ENCODE data around the gene TRMT44. TPM values are rescaled to one million over a fixed set of nuclear protein-coding genes. Genes with fewer than 3 reads are reported as not detected.
"Not testable (repeated sequence)": the region's sequence is repeated elsewhere in the genome, so short reads cannot be mapped to it uniquely, and the experiment has no call there.

TRMT44 gene
- total RNA-seq, 1 donor from 2014 or later: 20.1 TPM

DNA sequence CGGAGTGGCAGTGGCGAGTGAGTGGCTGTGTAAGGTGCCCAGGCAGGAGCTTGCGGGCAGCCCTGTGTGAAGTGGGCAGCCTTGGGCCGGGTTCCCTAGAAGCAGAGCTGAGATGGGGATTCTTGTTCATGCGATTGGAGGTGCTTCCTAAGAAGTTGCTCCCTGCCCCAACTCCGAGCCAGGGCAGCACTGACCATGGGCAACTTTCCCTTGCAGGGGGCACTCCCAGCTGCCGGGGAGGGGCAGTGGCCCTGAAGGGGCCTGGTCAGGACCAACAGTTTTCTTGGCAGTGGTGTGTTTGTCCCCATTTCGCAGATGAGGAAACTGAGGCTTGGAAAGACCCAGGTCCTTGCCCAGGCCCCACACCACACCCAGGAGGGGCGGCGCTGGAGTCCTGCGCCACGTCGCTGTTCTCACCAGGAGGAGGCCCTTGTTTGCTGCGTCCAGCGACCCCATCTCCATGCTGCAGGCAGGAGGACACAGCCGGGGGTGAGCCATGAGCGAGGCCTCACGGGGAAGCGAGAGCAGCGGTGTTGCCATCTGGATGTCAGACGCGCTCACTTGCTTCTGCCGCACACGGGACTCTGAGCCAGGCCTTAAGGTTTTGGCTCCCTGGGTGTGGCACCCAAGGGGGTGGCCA lies 68.9 kb downstream of the TRMT44 start:
- DNase-seq (ENCODE audit: low read depth): no peak

DNA sequence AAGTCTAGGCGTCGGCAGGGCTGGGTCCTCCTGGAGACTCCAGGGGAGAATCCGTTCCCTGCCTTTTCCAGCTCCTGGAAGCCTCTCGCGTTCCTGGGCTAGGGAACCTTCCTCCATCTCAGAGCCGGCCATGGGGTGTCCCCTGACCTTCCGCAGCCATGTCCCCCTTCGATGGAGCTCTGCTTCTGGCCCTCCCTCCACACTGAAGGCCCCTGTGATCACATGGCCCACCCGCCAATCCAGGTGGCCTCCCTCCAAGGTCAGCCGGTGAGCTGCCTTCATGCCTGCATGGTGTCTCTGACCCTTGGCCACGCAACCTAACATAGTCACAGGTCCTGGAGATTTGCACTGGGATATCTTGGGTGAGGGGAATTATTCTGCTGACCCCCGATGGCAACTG lies 69.6 kb downstream of the TRMT44 start:
- no peak for DNase-seq (ENCODE audit: low read depth)

DNA sequence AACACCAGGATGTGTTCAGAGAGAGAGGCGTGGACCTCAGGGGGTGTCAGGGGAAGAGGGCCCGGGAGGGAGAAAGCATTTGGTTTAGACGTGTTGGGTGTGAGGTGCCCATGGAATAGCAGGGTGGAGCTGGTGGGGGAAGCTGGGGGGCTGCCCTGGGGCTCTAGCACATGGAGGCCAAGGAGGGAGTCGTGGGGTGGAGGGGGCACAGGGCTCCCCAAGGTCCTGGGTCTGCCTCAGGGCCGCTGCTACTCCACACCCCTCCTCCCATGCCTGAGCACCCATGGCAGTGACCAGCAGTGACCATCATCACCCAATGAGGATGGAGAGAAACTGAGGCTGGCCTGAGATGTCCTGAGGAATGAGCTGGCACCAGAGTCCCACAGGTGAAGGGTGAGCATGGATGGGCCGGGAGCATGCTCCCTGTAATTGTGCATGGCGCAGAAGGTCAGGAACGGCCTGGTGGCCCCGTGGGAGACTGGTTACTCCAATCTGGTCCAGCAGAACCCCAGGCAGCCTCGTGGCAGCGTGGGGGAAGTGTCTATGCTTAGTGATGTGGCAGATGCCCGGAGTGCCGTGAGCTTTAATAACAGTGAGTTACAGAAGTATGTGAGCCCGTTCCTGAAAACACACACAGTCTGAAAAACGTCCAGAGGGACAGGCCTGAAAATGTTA lies 70.2 kb downstream of the TRMT44 start:
- DNase-seq (ENCODE audit: low read depth): no peak

DNA sequence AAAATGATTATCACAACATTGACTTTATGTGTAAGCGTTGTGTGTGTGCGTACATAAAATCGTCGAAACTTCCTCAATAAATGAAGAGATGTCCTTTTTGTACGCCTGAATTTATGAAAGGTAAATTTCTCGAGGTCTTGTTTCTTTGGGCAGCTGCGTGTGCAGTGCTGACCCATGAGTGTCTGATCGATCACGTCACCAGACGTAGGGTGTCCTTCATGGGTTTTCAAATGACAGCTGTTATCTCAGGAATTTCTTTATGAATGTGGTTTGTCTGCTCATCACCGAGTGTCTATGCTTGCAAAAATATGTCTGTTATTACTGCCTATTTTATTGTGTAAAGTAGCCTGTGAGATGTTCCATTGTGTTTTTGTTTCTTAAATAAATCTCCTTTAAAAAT lies 71.9 kb downstream of the TRMT44 start:
- peak; percentile 52 for DNase-seq (ENCODE audit: low read depth)

DNA sequence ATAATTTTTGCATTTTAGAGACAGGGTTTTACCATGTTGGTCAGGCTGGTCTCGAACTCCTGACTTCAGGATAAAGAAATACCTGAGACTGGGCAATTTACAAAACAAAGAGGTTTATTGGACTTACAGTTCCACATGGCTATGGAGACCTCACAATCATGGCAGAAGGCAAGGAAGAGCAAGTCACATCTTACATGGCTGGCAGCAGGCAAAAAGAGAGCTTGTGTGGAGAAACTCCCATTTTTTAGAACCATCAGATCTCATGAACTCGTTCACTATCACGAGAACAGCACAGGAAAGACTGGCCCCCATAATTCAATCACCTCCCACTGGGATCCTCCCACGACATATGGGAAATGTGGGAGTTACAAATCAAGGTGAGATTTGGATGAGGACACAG lies 72.5 kb downstream of the TRMT44 start:
- not testable (repeated sequence) for DNase-seq (ENCODE audit: low read depth)

DNA sequence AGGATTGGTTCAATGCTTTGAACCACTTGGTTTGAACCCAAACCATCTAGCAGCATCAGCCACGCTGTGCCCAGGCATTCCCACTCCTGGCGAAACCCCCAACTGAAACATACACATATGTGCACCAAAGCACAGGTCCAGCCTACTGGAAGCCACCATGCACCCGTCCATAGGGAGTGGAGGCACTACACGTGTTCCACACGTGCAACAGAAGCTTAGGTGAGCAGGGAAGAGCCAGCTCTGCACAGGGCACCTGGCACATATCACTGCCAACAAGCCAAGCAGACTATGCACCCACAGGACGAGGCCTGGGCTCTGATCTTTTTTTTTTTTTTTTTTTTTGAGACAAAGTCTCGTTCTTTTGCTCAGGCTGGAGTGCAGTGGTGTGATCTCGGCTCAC lies 73.4 kb downstream of the TRMT44 start:
- no peak for DNase-seq (ENCODE audit: low read depth)

DNA sequence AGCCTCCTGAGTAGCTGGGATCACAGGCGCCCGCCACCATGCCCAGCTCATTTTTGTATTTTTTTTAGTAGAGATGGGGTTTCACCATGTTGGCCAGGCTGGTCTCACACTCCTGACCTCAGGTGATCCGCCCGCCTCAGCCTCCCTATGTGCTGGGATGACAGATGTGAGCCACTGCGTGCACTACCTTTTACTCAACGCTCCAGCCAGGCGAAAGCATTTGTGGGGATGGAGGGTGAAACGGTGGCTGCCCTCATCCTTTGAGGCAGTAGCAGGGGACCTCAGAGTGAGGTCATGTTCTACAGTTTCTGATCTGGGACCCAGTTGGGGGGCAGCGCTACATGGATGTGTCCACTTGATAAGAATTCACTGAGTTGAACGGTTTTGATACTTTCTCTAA lies 73.8 kb downstream of the TRMT44 start:
- no peak for DNase-seq (ENCODE audit: low read depth)

DNA sequence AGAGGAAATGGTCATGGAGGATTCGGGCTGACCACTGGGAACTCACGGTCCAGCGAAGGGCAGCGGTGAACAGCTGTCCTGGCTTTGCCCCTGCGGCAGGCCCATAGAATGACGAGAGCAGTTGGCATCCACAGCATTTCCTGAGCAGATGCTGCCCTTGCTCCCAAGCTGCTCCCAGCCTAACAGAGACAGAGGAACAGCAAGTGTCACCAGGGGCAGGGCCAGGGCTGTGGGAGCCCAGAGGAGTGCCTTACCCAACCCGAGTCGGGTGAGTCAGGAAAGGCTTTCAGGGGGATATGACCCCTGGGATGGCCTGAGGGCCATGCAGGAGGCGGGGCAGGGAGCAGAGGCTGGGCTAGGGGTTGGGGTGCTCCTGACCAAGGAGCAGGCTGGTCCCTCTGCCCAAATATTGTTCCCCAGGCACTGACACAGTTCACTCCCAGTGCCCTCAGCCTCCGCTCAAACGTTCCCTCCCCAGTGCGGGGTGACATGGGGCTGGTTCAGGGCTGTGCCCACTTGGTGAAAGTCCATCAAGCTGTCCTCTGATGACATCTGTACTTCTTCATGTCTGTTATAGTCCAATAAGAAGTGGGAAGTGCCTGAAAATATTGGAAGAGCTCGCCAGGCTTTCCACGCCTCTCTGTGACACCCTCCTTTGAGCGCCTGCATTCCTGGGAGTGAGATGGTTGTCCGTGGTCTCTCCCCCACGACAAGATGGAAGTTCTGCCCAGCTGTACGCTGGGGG lies 74.9 kb downstream of the TRMT44 start:
- peak; percentile 98 for DNase-seq (ENCODE audit: low read depth)

DNA sequence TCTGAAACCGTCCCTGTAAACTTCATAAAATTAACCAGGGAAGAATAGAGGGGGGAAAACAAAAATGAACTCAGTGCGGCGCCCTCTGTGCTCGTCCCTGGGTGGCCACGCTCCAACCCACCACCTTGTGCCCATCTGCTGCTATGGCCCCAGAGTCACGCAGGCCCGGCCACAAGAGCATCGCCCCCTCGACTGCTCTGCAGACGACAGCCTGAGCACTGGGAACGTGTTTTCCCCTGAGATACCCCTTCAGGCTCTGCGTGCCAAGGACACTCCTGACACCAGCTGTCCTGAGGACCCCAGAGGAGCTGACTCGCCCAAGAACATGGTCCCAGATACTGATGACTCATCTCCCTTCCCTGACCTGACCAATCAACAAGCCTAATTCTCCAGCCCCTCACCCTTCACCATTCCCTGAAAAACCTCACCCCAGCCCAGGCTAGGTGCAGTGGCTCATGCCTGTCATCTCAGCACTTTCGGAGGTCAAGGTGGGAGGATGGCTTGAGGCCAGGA lies 75.5 kb downstream of the TRMT44 start:
- peak; percentile 83 for DNase-seq (ENCODE audit: low read depth)

DNA sequence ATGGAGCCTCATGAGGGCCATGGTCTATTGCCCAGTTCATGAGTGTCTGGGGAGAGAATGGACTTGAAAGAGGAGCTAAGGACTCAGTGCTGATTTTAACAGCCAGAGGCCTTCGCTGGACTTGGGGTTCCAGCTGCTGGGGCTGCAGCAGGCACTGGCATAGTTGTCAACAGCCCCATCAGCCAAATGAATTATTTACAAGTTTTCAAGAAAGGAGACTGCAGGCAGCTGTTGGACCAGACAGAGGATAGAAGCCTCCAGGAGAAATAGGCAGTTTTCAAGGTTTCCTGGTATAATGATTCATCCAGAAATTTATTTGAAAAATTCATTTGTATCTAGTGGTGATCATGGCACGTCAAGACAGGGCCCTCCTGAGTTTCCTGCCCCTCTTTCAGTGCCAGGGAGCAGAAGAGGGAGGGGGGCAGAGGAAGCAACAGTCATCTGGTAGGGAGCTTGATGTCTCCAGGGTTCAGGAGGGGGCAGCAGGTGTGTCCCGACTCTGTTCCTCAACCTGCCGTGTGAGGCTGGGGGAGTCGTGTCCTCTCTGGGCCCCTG lies 76.5 kb downstream of the TRMT44 start:
- DNase-seq (ENCODE audit: low read depth): peak; percentile 65

DNA sequence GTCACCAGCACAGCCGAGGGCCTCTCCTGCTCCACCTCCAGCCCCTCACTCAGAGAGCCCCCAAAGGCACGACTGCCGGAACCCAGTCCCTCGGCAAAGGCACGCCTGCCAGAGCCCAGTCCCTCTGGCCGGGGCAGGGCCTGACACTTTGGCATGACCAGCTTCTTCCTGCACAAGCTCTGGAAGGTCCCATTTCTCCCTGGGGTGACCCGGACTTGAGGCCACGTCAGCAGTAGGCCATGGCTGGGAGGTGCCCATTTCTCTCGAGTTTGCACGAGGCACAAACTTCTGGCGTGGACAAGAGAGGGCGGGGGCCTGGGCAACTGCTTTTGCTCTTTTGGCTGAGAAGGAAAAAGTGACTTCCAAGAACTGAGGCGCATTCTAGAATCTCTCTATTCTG lies 77.4 kb downstream of the TRMT44 start:
- DNase-seq (ENCODE audit: low read depth): no peak

DNA sequence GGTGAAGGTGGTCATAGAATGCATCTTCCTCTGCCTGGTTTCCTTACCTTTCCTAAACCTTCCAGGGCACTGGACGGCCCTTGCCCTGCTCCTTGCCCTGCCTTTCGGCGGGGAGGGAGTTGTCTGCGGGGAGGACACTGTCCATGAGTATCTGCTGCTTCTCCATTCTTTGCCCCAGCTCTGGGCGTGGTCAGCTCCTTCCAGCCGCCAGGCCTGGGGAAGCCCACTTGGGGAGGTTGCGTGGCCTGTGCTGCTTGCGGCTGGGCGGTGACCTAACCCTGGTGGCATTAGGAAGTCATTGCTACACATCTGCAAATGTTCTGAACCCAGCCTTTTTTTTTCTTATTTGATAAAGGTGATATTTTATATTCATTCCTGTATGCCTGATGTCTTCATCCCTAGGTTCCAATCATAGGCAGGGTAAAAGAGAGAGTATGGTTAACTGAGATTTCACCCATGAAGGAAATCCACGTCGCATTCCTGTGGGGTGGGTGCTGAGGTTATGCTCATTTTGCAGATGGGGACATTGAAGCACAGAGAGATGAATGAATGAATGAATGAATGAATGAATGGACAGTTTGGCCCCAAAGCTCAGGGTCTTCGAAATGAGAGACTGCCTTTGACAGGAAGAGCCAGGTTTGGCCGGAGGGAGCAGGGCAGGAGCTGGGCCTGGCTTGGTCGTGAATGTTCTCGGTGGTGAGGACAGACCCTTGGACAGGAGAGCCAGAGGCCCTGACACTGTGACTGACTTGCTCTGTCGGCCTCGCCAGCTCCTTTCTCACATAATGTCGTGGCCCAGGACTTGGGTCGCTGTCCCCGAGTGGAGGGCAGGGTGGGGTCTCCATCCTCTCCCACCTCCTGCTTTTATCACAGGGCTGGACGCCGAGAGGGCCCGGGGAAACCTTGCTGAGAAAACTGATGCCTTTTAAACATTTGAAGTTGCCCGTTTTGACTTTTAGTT lies 81.9 kb downstream of the TRMT44 start:
- DNase-seq (ENCODE audit: low read depth): no peak

DNA sequence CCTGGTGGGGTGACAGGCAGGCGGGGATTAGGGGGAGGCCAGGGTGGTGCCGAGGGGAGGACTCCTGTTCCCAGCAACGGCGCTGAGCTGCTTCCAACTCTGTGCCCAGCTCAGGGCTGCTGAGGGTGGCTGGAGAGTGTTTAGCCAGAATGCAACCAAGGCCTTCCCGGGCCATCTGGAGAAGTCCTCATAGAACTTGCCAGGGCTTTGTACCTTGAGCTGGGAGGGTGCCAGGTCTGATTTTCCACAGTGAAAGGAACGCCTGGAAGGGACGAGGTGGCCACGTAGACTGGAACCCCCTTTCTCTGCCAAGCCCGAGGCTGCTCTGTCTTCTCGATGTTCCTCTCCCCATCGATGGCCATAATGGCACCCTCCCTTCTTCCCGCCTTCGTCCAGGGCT lies 82.6 kb downstream of the TRMT44 start:
- DNase-seq (ENCODE audit: low read depth): no peak

DNA sequence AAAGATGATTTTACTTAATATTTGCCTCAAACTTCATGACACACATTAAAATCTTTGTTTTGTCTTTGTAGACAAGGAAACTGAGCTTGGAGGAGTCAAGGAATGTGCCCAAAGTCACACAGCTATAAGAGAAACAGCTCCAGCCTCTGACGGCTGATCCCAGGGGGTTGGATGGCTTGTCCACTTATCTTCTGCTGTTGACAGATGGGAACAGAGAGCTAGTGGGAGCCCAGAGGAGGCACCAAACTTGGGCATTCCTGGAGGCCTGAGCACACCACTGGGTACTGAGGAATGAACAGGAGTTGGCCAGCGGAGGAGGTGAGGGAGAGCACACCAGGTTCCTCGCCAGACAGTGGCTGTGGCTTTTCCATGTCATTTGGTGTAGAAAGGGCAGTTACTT lies 83.2 kb downstream of the TRMT44 start:
- DNase-seq (ENCODE audit: low read depth): no peak

DNA sequence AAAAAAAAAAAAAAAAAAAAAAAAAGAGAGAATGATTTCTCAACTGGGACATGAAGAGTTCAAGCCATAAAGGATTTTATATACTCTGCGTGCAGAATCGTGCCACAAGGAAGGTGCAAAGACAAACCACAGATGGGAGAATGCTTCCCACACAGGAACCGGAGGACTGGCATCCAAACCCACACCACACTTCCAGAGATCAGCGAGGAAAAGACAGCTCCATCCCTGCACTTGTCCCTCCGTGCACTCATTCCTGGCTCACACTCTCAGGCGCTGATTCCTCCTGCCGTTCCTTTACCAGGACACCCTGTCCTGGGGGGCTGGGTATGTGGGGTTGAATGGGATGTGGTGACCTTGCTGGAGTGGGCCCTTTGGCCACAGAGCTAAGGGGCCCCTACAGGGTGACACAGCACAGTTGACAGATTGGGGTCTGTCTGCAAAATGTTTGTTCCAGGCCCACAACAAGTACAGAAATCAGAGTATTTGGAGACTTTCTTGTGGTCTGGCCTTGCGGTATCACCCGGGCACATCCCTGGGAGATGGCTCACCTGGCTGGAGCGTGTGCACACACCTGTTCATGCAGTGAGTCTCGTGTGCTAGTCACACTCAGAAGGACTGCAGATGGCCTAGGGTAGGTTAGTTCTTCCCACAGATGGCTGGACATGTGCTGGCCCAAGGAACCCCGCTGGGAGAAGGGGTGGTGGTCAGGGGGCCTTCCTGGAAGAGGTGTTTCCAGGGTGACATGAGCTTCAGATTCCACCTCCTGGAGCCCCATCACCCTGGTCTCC lies 84.2 kb downstream of the TRMT44 start:
- DNase-seq (ENCODE audit: low read depth): no peak

DNA sequence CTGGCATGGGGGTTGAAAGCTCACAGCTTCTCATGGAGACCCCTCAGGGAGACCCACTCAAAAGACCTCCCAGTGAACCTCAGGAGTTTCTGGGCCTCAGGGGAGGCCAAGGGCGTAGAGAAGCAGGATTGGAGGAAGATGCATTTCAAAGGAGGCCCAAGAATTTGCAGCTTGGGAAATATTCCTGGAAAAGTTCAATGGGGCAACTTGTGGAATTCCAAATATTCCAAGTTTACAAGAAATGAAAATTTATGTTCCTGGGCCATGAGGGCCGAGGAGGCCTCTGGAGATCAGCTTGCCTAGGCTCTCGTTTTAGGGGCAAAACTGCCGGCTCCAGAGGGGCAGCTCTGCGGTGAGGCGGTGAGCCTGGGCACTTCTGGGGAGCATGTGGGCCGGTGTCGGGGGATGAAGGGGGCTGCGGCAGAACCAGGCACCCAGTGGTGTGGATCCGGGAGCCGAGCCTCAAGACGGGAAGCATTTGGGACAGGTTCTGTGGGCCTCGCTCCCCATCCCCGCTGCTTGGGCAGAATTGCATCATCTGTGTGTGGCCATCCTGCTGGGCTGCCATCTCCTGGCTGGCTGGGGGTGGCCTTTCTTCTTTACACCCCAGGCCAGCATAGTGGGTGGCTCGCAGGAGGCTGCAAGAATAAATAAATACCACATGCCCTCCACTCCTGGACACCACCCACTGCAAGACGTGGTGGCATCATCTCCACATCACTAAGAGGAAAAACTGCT lies 85.0 kb downstream of the TRMT44 start:
- peak; percentile 45 for DNase-seq (ENCODE audit: low read depth)

All from myocyte (in vitro differentiated cells).